Psoas muscle (tissue), 8 donors: ENCODE measurements around the gene PTPRCAP. TPM values are rescaled to one million over a fixed set of nuclear protein-coding genes. Genes with fewer than 3 reads are reported as not detected.

ENCODE experiments used
- ATAC-seq, 4 donors: fragments of 200-7000 bp; cut with Tn5 transposase; one replicate each; pipeline ENCODE4 v1.9.1; 2020; ENCODE audit warnings: moderate library complexity in 3 of 4, mild to moderate bottlenecking in 2 of 4
- DNase-seq, 2 donors: peaks; one replicate each; pipeline ENCODE4 v3.0.0-alpha.2; 2020
- H3K27ac ChIP-seq: fragments of 200-600 bp; one replicate; pipeline ENCODE4 v1.8.0; 2022
- H3K27me3 ChIP-seq, 3 donors: fragments of 200-600 bp in 1 of 3; one replicate each; pipeline versions ENCODE4 v1.6.1 to v1.8.0; 2013 to 2022; ENCODE audit warnings: low read length in 2 of 3, mild to moderate bottlenecking in 2 of 3, moderate library complexity in 1 of 3; ENCODE audit not compliant: insufficient read depth in 3 of 3
- H3K36me3 ChIP-seq, 2 donors: fragments of 200-600 bp in 1 of 2; one replicate each; pipeline versions ENCODE4 v1.6.1 to v1.8.0; 2013 to 2022; ENCODE audit warnings: low read depth in 1 of 2, mild to moderate bottlenecking in 1 of 2, moderate library complexity in 1 of 2; ENCODE audit not compliant: insufficient read depth in 1 of 2
- H3K4me1 ChIP-seq: fragments of 200-600 bp; one replicate; pipeline ENCODE4 v1.8.0; 2022
- H3K4me3 ChIP-seq: fragments of 200-600 bp; one replicate; pipeline ENCODE4 v1.8.0; 2022; ENCODE audit warnings: mild to moderate bottlenecking
- H3K9me3 ChIP-seq: fragments of 200-600 bp; one replicate; pipeline ENCODE4 v1.8.0; 2022
- CTCF ChIP-seq: fragments of 200-600 bp; IDR thresholded peaks from one replicate; pipeline ENCODE4 v1.8.0; 2022; ENCODE audit warnings: antibody characterized with exemption
- WGBS, 3 donors: extraction: QIAGEN DNeasy Blood & Tissue Kit; methylation state at CpG; one replicate each; pipeline versions ENCODE4 v1.1.6 to v1.1.7; 2013; 5-methylcytosine and 5-hydroxymethylcytosine counted together
- intact Hi-C, 2 donors: fragments of 100-400 bp; cut with DNase I; formaldehyde crosslinking; loops; one replicate each; pipeline versions ENCODE4 v1.11.0 to v1.14.2; 2022
- polyA plus RNA-seq, 3 donors: library from polyadenylated mRNA; stranded (reverse); fragments of 200-250 nt; gene quantifications; one replicate each; pipeline ENCODE4 v1.2.3, GENCODE V29; 2013
- total RNA-seq, 4 donors: library from RNA; stranded (reverse); fragmentation: NEBNext Ultra II Directional in 2 of 4; extraction: Animal tissue kit (Norgen Biotek cat#: 25700) in 2 of 4; gene quantifications; one replicate each; pipeline versions ENCODE4 v1.2.1 to v1.2.4, GENCODE V29; 2021 to 2023
- donor health status: healthy with polysubstance abuse.
- donor health status: DM: no; HTN: no; CAD: no; lungs with moderate emphysema.
- donor health status: Bipolar disorder and iron deficiency.
- donor health status: healthy.
- donor health status: DM: yes; HTN: yes; CAD: no.
- donor health status: DM: no; HTN: no; CAD: no.
- donor health status: DM: no; HTN: no; CAD: no.
- donor health status: DM: yes; HTN: yes; CAD: no.

Gene PTPRCAP
- total and polyA plus RNA-seq, 7 donors = 0.25 to 1.4 (median 1.0) TPM

GRCh38 chr11:67412495-67413179, 24.8 kb downstream of the PTPRCAP start:
- 64 to 70% (median 66%) methylated on average over 9 of the region's 9 CpGs for WGBS, 3 donors
- Histone ChIP-seq H3K4me1 (peaks cover 19% of the 10 kb centered on the region), H3K27ac (no peak overlapping the region), H3K9me3 (no peaks in the 10 kb centered on the region), H3K36me3 (no peaks in the 10 kb centered on the region), H3K27me3 (peaks cover 0 to 32% (median 11%) of the 10 kb centered on the region in 3 donors), H3K4me3 (no peak overlapping the region)
- intact Hi-C loops = no loop called here
- TF ChIP-seq CTCF = no peak
- DNase-seq = no peak
- no peak for ATAC-seq

GRCh38 chr11:67411785-67412152, 25.7 kb downstream of the PTPRCAP start:
- 72 to 78% (median 74%) methylated on average over 7 of the region's 7 CpGs for WGBS, 3 donors
- Histone ChIP-seq H3K4me3 (no peak overlapping the region), H3K27ac (no peak overlapping the region), H3K4me1 (peaks cover 10% of the 10 kb centered on the region), H3K9me3 (no peaks in the 10 kb centered on the region), H3K27me3 (peaks cover 0 to 32% (median 11%) of the 10 kb centered on the region in 3 donors), H3K36me3 (no peaks in the 10 kb centered on the region)
- no peak for ATAC-seq
- intact Hi-C loops = no loop called here
- TF ChIP-seq CTCF = no peak
- DNase-seq = no peak

- intact Hi-C loops = no loop called here
- 74 to 78% (median 76%) methylated on average over 17 of the region's 17 CpGs for WGBS, 3 donors
- no peak for ATAC-seq
- Histone ChIP-seq H3K4me3 (no peak overlapping the region), H3K27me3 (peaks cover 0 to 32% (median 11%) of the 10 kb centered on the region in 3 donors), H3K9me3 (no peaks in the 10 kb centered on the region), H3K36me3 (no peaks in the 10 kb centered on the region), H3K27ac (no peak overlapping the region), H3K4me1 (peaks cover 4% of the 10 kb centered on the region)
- no peak for DNase-seq
- no peak for TF ChIP-seq CTCF
Measured at GRCh38 chr11:67410984-67411784, 26.3 kb downstream of the PTPRCAP start.

- Histone ChIP-seq H3K4me3 (no peak overlapping the region), H3K27me3 (peaks cover 0 to 32% (median 11%) of the 10 kb centered on the region in 3 donors), H3K36me3 (no peaks in the 10 kb centered on the region), H3K27ac (no peak overlapping the region), H3K4me1 (no peaks in the 10 kb centered on the region), H3K9me3 (no peaks in the 10 kb centered on the region)
- intact Hi-C loops = no loop called here
- no peak for TF ChIP-seq CTCF
- WGBS, 3 donors = 43 to 63% (median 47%) methylated on average over 15 of the region's 15 CpGs
- ATAC-seq (no peak), DNase-seq (no peak)
Measured at GRCh38 chr11:67410369-67410831, 27.1 kb downstream of the PTPRCAP start.
